SK-N-SH (cell line): ENCODE measurements around the gene TANC1.
A peak's percentile ranks its signal among the peaks of the same experiment; 100 is the strongest.

Source experiments
- EZH2phosphoT487 ChIP-seq: fragments of 200-600 bp; sonication (generic); IDR thresholded peaks from 2 replicates; pipeline ENCODE4 v1.6.1; 2017; ENCODE audit warnings: low read depth, mixed run types, mild to moderate bottlenecking, antibody characterized with exemption, moderate library complexity, borderline replicate concordance
- POLR2AphosphoS5 ChIP-seq: IDR thresholded peaks from 2 replicates; pipeline ENCODE4 v1.6.1; 2012; ENCODE audit warnings: low read depth, low read length
- RAD21 ChIP-seq: IDR thresholded peaks from 2 replicates; pipeline ENCODE4 v1.6.1; 2012; ENCODE audit warnings: mild to moderate bottlenecking, low read length
- RFX5 ChIP-seq: IDR thresholded peaks from 2 replicates; pipeline ENCODE4 v1.6.1; 2012; ENCODE audit warnings: mild to moderate bottlenecking, improper control_type of control experiment, low read length
- RXRA ChIP-seq: IDR thresholded peaks from 2 replicates; pipeline ENCODE4 v1.4.0; 2012; ENCODE audit warnings: low read depth, mild to moderate bottlenecking, borderline replicate concordance
- TCF12 ChIP-seq: IDR thresholded peaks from 2 replicates; pipeline ENCODE4 v1.4.0; 2012
- TF ChIP-seq, protein P1 (sequence below): fragments of 200-600 bp; sonication (generic); IDR thresholded peaks from 2 replicates; pipeline ENCODE4 v1.6.1; 2017; ENCODE audit warnings: antibody characterized with exemption, mild to moderate bottlenecking, moderate library complexity
- TF ChIP-seq, protein P2 (sequence below): IDR thresholded peaks from 2 replicates; pipeline ENCODE4 v1.4.0; 2012; ENCODE audit warnings: low read depth, borderline replicate concordance
- TF ChIP-seq, protein P3 (sequence below): fragments of 150-350 bp; IDR thresholded peaks from 2 replicates; pipeline ENCODE4 v1.6.1; 2017; ENCODE audit warnings: antibody characterized with exemption, low read length, low read depth, borderline replicate concordance

DNA sequence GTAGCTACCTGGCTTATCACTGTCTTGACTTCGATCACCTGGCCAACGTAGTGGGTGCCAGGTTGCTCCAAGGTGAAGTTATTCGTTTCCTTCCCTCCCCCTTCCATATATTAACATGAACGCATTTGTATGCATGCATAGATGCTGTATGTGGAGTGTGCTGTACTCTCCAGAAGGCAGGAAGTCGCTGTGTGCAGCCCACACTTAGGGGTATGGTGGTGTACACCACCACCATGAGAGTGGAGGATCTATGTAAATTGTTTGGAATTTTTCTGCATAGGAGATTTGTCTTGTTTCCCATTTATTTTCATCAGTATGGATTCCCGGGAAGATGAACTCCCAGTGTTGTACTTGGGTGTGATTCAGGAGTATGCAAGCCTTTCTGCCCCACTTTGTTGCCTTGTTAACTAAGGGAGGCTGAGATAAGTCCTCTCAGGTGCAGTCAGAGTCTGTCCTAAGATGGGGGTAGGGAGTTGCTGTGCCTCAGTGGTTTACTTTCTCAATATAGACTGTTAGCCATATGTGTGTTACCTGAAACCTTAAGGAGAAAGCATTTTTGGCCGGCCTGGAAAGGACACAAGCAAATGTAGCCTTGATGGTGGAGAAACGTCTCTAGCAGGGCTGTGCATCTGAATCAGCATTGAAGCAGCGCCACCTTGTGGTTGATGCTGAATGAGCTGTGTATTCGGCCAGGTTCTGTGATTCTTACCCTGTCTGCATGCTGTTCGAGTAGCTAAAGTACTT, 149.8 kb downstream of the TANC1 start:
- TF ChIP-seq, protein P1, sequence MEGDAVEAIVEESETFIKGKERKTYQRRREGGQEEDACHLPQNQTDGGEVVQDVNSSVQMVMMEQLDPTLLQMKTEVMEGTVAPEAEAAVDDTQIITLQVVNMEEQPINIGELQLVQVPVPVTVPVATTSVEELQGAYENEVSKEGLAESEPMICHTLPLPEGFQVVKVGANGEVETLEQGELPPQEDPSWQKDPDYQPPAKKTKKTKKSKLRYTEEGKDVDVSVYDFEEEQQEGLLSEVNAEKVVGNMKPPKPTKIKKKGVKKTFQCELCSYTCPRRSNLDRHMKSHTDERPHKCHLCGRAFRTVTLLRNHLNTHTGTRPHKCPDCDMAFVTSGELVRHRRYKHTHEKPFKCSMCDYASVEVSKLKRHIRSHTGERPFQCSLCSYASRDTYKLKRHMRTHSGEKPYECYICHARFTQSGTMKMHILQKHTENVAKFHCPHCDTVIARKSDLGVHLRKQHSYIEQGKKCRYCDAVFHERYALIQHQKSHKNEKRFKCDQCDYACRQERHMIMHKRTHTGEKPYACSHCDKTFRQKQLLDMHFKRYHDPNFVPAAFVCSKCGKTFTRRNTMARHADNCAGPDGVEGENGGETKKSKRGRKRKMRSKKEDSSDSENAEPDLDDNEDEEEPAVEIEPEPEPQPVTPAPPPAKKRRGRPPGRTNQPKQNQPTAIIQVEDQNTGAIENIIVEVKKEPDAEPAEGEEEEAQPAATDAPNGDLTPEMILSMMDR: peak; percentile 86
- TF ChIP-seq TCF12 (no peak), EZH2phosphoT487 (no peak), RFX5 (no peak), RXRA (no peak), RAD21 (peak; percentile 98), POLR2AphosphoS5 (no peak)
- TF ChIP-seq, protein P2, sequence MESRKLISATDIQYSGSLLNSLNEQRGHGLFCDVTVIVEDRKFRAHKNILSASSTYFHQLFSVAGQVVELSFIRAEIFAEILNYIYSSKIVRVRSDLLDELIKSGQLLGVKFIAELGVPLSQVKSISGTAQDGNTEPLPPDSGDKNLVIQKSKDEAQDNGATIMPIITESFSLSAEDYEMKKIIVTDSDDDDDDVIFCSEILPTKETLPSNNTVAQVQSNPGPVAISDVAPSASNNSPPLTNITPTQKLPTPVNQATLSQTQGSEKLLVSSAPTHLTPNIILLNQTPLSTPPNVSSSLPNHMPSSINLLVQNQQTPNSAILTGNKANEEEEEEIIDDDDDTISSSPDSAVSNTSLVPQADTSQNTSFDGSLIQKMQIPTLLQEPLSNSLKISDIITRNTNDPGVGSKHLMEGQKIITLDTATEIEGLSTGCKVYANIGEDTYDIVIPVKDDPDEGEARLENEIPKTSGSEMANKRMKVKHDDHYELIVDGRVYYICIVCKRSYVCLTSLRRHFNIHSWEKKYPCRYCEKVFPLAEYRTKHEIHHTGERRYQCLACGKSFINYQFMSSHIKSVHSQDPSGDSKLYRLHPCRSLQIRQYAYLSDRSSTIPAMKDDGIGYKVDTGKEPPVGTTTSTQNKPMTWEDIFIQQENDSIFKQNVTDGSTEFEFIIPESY: no peak
- TF ChIP-seq, protein P3, sequence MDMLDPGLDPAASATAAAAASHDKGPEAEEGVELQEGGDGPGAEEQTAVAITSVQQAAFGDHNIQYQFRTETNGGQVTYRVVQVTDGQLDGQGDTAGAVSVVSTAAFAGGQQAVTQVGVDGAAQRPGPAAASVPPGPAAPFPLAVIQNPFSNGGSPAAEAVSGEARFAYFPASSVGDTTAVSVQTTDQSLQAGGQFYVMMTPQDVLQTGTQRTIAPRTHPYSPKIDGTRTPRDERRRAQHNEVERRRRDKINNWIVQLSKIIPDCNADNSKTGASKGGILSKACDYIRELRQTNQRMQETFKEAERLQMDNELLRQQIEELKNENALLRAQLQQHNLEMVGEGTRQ: no peak
